CD4-positive, CD25-positive, alpha-beta regulatory T cell (primary cell): ENCODE measurements around the gene APBB2. TPM values are rescaled to one million over a fixed set of nuclear protein-coding genes. Genes with fewer than 3 reads are reported as not detected.

ENCODE experiments used
- ATAC-seq, 2 donors: fragments of 150-1000 bp; cut with Tn5 transposase; one replicate each; pipeline ENCODE4 v1.10.0; 2021; ENCODE audit warnings: low read depth in 2 of 2, moderate number of reproducible peaks in 2 of 2, moderate library complexity in 1 of 2
- DNase-seq, 3 donors: peaks; one replicate each; pipeline versions ENCODE4 v3.0.0 to v3.0.0-alpha.2; 2012 to 2022; ENCODE audit warnings: mixed read lengths in 1 of 3
- H3K27ac ChIP-seq: one replicate; pipeline ENCODE4 v1.7.0; 2013; ENCODE audit warnings: mild to moderate bottlenecking, low read length; ENCODE audit not compliant: insufficient read depth, poor library complexity, severe bottlenecking
- H3K27me3 ChIP-seq: one replicate; pipeline ENCODE4 v1.7.0; 2013; ENCODE audit warnings: low read length; ENCODE audit not compliant: control insufficient read depth, insufficient read depth
- H3K36me3 ChIP-seq: one replicate; pipeline ENCODE4 v1.7.0; 2013; ENCODE audit warnings: mild to moderate bottlenecking, low read length, moderate library complexity; ENCODE audit not compliant: control insufficient read depth, insufficient read depth
- H3K4me1 ChIP-seq: 2 replicates; pipeline ENCODE4 v1.7.0; 2013; ENCODE audit warnings: mild to moderate bottlenecking, low read length; ENCODE audit not compliant: insufficient read depth, control insufficient read depth, poor library complexity, severe bottlenecking
- H3K4me3 ChIP-seq: one replicate; pipeline ENCODE4 v1.7.0; 2013; ENCODE audit warnings: low read depth, mild to moderate bottlenecking, low read length, moderate library complexity
- H3K9me3 ChIP-seq, 2 experiments: 1 replicate in 1 of 2; 2 replicates in 1 of 2; pipeline ENCODE4 v1.7.0; 2013; ENCODE audit warnings: low read length in 2 of 2, mild to moderate bottlenecking in 1 of 2, moderate library complexity in 1 of 2; ENCODE audit not compliant: control insufficient read depth in 2 of 2
- H3K27ac Mint-ChIP-seq, 3 donors: one replicate each; pipeline ENCODE4 v1.8.0; 2020 to 2022; ENCODE audit warnings: mild to moderate bottlenecking in 3 of 3, mixed read lengths in 3 of 3, moderate library complexity in 2 of 3
- H3K27me3 Mint-ChIP-seq: one replicate; pipeline ENCODE4 v1.8.0; 2022; ENCODE audit warnings: mild to moderate bottlenecking, mixed read lengths
- H3K36me3 Mint-ChIP-seq: one replicate; pipeline ENCODE4 v1.8.0; 2020; ENCODE audit warnings: mixed read lengths
- H3K4me1 Mint-ChIP-seq, 4 donors: one replicate each; pipeline ENCODE4 v1.8.0; 2020 to 2022; ENCODE audit warnings: mixed read lengths in 4 of 4, mild to moderate bottlenecking in 1 of 4
- H3K4me3 Mint-ChIP-seq, 4 donors: one replicate each; pipeline ENCODE4 v1.8.0; 2020 to 2022; ENCODE audit warnings: mild to moderate bottlenecking in 4 of 4, mixed read lengths in 4 of 4, moderate library complexity in 3 of 4
- H3K9me3 Mint-ChIP-seq, 7 donors: one replicate each; pipeline ENCODE4 v1.8.0; 2020 to 2022; ENCODE audit warnings: mixed read lengths in 7 of 7, mild to moderate bottlenecking in 3 of 7, moderate library complexity in 2 of 7
- polyA plus RNA-seq, 4 donors: library from polyadenylated mRNA; unstranded; fragments of 300-500 nt; fragmentation: Illumina TruSeq; gene quantifications; one replicate each; pipeline ENCODE4 v1.2.3, GENCODE V29; 2021
- total RNA-seq: library from RNA; stranded (reverse); gene quantifications from one replicate; pipeline ENCODE4 v1.2.3, GENCODE V29; 2022

The APBB2 gene
- total and polyA plus RNA-seq, 5 donors from 2014 or later = not detected

DNA sequence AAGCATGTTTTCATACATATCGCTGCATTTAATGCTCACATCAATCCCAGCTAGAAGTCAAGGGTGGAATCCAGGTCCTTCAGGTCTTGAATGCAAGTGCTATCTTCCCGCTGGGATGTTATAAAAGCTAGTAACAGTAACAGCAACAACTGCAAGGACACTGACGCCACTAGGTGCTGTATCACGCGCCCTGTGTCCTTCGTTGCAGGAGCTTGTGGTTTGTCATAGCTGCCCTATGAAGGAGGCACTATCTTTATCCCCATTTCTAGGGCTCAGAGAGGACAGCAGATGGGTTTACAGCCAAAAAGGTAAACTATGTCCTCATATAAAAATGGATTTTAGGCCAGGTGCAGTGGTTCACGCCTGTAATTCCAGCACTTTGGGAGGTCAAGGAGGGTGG lies 261.7 kb downstream of the APBB2 start:
- Histone ChIP-seq H3K4me1 (no peaks in the 10 kb centered on the region), H3K27me3 (no peaks in the 10 kb centered on the region), H3K27ac (no peak overlapping the region), H3K4me3 (no peak overlapping the region), H3K9me3 (no peaks in the 10 kb centered on the region), H3K36me3 (no peaks in the 10 kb centered on the region)
- ATAC-seq = no peak
- DNase-seq = no peak
- Mint-ChIP-seq H3K27ac (no peak overlapping the region), H3K27me3 (no peaks in the 10 kb centered on the region), H3K36me3 (no peaks in the 10 kb centered on the region), H3K4me1 (no peaks in the 10 kb centered on the region), H3K9me3 (no peaks in the 10 kb centered on the region), H3K4me3 (no peak overlapping the region)

DNA sequence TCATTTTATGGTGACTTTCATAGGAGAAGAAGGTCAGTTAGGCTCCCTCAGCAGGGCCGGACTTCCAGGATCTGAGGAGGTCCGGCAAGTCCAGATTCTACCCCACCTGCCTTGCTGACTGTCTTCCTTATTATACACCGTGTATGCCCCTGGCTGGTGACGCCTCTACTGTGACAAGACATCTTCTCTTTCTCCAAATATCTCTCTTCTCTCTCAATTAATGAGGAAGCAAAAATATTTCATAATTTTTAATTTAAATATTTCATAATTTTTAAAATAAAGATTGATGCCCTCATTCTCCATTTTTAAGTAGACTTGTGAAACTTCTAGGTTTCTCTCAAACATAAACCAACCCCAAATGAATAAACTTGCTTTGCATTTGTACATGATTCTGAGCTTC lies 262.1 kb downstream of the APBB2 start:
- no peaks in the 10 kb centered on the region for H3K9me3 Mint-ChIP-seq
- Histone ChIP-seq H3K27ac (no peak overlapping the region), H3K4me3 (no peak overlapping the region), H3K27me3 (no peaks in the 10 kb centered on the region), H3K4me1 (no peaks in the 10 kb centered on the region), H3K36me3 (no peaks in the 10 kb centered on the region), H3K9me3 (no peaks in the 10 kb centered on the region)
- no peaks in the 10 kb centered on the region for H3K36me3 Mint-ChIP-seq
- H3K27ac Mint-ChIP-seq = no peak overlapping the region
- ATAC-seq (no peak), DNase-seq (no peak)
- H3K4me1 Mint-ChIP-seq = no peaks in the 10 kb centered on the region
- no peak overlapping the region for H3K4me3 Mint-ChIP-seq
- no peaks in the 10 kb centered on the region for H3K27me3 Mint-ChIP-seq

DNA sequence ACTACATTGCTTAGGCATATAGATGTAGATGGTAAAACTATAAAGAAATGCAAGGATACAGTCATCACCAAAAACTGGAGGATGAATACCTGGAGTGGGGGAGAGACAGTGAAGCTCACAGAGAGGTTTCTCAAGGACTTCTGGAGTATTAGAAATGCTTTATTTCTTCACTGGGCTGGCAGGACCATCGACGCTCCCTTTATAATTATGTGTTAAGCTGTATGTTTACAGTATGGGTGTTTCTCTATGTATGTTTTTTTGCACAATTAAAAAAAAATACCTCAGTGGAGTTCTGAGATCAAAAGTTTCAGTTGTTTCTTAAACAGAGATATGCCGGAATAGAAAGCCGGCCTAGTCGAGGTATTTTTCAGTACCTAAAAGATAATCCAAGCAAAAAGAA lies 263.3 kb downstream of the APBB2 start:
- DNase-seq (no peak), ATAC-seq (no peak)
- no peaks in the 10 kb centered on the region for H3K9me3 Mint-ChIP-seq
- H3K27ac ChIP-seq = no peak overlapping the region
- no peak overlapping the region for H3K4me3 ChIP-seq
- H3K4me1 Mint-ChIP-seq = no peaks in the 10 kb centered on the region
- H3K4me3 Mint-ChIP-seq = no peak overlapping the region
- H3K9me3 ChIP-seq = no peaks in the 10 kb centered on the region
- H3K27me3 ChIP-seq = no peaks in the 10 kb centered on the region
- no peak overlapping the region for H3K27ac Mint-ChIP-seq
- no peaks in the 10 kb centered on the region for H3K4me1 ChIP-seq
- H3K36me3 Mint-ChIP-seq = no peaks in the 10 kb centered on the region
- H3K36me3 ChIP-seq = no peaks in the 10 kb centered on the region
- H3K27me3 Mint-ChIP-seq = no peaks in the 10 kb centered on the region

DNA sequence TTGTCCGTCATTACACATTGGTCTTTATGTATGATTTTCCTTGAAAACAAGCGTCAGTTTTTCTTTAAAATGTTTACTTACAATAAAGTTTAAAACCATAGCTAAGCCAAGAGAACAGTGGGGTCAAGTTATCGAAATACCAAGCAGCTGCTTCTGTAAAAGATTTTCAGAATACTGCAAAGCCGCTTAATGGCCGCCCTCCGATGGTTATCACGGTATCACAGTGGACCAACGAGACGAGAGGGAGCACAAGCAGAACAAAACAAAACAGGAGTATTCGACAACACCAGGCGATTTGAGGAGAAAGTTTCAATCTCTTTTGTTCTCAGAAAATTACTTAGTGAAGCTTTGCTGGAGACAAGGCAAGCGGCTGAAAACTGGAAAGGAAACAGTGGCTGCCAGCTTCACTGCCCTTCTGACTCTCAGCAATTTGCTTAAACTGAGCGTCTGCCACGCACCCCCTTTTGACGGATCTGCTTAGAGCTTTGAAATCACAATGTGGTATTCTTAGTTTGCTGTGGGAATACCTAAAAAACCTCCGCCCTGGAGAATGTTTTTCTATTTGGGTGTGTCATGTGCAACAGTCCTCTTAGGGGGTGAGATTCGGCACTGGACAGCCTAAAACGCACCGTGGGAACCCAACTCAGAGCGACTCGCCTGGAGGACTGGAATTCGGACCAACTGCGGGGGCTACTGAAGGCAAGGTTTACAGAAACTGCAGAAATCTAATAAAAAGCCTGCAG lies 264.8 kb downstream of the APBB2 start:
- ATAC-seq (no peak), DNase-seq (no peak)
- Histone ChIP-seq H3K4me3 (no peak overlapping the region), H3K36me3 (no peaks in the 10 kb centered on the region), H3K27me3 (no peaks in the 10 kb centered on the region), H3K27ac (no peak overlapping the region), H3K4me1 (no peaks in the 10 kb centered on the region), H3K9me3 (no peaks in the 10 kb centered on the region)
- no peaks in the 10 kb centered on the region for H3K9me3 Mint-ChIP-seq
- no peaks in the 10 kb centered on the region for H3K36me3 Mint-ChIP-seq
- H3K4me3 Mint-ChIP-seq = no peak overlapping the region
- H3K27me3 Mint-ChIP-seq = no peaks in the 10 kb centered on the region
- H3K4me1 Mint-ChIP-seq = no peaks in the 10 kb centered on the region
- no peak overlapping the region for H3K27ac Mint-ChIP-seq

DNA sequence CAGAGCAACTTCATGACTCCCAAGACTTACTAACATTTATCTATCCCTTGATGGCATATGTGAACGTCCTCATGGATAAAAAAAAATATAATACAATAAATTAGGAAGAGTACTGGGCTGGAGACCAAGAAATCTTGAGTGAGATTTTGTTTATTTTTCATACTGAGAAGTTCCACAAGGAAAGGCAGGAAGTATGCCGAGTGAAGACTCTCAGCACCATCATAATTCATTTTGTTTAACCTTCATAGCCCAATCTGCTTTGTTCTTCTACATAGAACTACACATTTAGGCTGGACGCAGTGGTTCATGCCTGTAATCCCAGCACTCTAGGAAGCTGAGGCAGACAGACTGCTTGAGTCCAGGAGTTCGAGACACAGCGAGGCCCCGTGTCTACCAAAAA lies 266.3 kb downstream of the APBB2 start:
- H3K27me3 Mint-ChIP-seq = no peaks in the 10 kb centered on the region

GRCh38 chr4:40946652-40947051 lies 267.7 kb downstream of the APBB2 start:
- Histone ChIP-seq H3K4me1 (no peaks in the 10 kb centered on the region), H3K36me3 (no peaks in the 10 kb centered on the region), H3K27me3 (no peaks in the 10 kb centered on the region), H3K4me3 (no peak overlapping the region), H3K27ac (no peak overlapping the region), H3K9me3 (no peaks in the 10 kb centered on the region)
- H3K36me3 Mint-ChIP-seq = no peaks in the 10 kb centered on the region
- H3K27me3 Mint-ChIP-seq = peaks cover 6% of the 10 kb centered on the region
- H3K27ac Mint-ChIP-seq = no peak overlapping the region
- no peak for ATAC-seq
- no peaks in the 10 kb centered on the region for H3K9me3 Mint-ChIP-seq
- no peaks in the 10 kb centered on the region for H3K4me1 Mint-ChIP-seq
- no peak overlapping the region for H3K4me3 Mint-ChIP-seq
- DNase-seq = no peak

More for the DNA sequence above, 266.3 kb downstream of the APBB2 start:
- H3K9me3 Mint-ChIP-seq = no peaks in the 10 kb centered on the region
- Histone ChIP-seq H3K4me1 (no peaks in the 10 kb centered on the region), H3K27ac (no peak overlapping the region), H3K36me3 (no peaks in the 10 kb centered on the region), H3K4me3 (no peak overlapping the region), H3K9me3 (no peaks in the 10 kb centered on the region), H3K27me3 (no peaks in the 10 kb centered on the region)
- H3K27ac Mint-ChIP-seq = no peak overlapping the region
- ATAC-seq (no peak), DNase-seq (no peak)
- H3K36me3 Mint-ChIP-seq = no peaks in the 10 kb centered on the region
- no peak overlapping the region for H3K4me3 Mint-ChIP-seq
- H3K4me1 Mint-ChIP-seq = no peaks in the 10 kb centered on the region

DNA sequence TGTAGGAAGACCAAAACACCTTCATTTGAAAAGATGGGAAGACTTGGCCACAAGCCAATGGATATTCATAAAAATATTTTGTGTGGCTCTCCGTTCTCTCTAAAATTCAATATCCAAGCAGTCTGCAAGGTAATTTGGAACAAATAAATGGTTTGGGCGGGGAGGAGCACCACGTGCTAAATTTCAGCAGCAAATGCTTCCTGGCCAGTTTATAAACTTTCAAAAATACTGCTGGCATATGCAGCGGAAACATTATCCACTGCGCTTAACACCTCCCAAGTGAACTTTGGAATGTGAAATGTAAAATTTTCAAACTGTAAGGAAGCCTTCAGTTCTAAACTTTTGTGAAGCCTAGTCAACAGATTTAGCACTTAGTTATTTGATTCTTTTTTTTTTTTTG lies 273.6 kb downstream of the APBB2 start:
- no peaks in the 10 kb centered on the region for H3K4me1 ChIP-seq
- ATAC-seq = no peak

DNA sequence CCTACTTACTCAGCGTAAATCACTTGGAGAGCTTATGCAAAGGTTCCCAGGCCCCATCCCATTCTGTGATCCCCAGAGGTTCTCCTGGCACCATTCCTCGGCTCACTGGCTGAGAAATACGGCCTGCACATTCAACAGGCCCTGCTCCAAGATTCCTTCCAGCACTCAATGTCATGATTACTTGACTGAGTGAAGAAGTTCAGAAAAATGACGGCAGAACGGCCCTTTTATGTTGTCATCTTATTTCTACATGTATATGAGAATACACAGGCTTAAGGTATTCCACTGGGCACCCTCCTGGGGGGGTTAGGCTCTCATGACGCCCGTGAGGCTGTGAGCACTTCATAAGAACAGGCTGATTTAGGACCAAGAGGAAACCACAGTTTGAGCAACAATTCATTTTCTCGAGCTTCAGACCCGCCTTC lies 274.0 kb downstream of the APBB2 start:
- H3K4me3 ChIP-seq = no peak overlapping the region
- no peak for ATAC-seq

More for the DNA sequence above, 273.6 kb downstream of the APBB2 start:
- H3K36me3 Mint-ChIP-seq = no peaks in the 10 kb centered on the region
- DNase-seq = no peak
- H3K36me3 ChIP-seq = no peaks in the 10 kb centered on the region
- H3K9me3 ChIP-seq = no peaks in the 10 kb centered on the region
- H3K9me3 Mint-ChIP-seq = no peaks in the 10 kb centered on the region
- no peaks in the 10 kb centered on the region for H3K4me1 Mint-ChIP-seq
- no peak overlapping the region for H3K27ac Mint-ChIP-seq
- peaks cover 22% of the 10 kb centered on the region for H3K27me3 Mint-ChIP-seq
- H3K4me3 Mint-ChIP-seq = no peak overlapping the region
- H3K27ac ChIP-seq = no peak overlapping the region
- H3K4me3 ChIP-seq = no peak overlapping the region
- H3K27me3 ChIP-seq = no peaks in the 10 kb centered on the region

More for the DNA sequence above, 274.0 kb downstream of the APBB2 start:
- H3K9me3 ChIP-seq = no peaks in the 10 kb centered on the region
- H3K4me1 Mint-ChIP-seq = no peaks in the 10 kb centered on the region
- H3K27ac ChIP-seq = no peak overlapping the region
- H3K36me3 Mint-ChIP-seq = no peaks in the 10 kb centered on the region
- no peak for DNase-seq
- H3K4me1 ChIP-seq = no peaks in the 10 kb centered on the region
- H3K4me3 Mint-ChIP-seq = no peak overlapping the region
- H3K27me3 Mint-ChIP-seq = peaks cover 25% of the 10 kb centered on the region
- no peaks in the 10 kb centered on the region for H3K9me3 Mint-ChIP-seq
- no peaks in the 10 kb centered on the region for H3K27me3 ChIP-seq
- H3K27ac Mint-ChIP-seq = no peak overlapping the region
- no peaks in the 10 kb centered on the region for H3K36me3 ChIP-seq
